ENCODE results near the gene DDX47. TPM values are rescaled to one million over a fixed set of nuclear protein-coding genes. Genes with fewer than 3 reads are reported as not detected.

DDX47 gene
- total RNA-seq, 2 experiments from 2014 or later, result 153 TPM

GRCh38 chr12:12877153-12877768, 64.1 kb downstream of the DDX47 start:
- no peak for ATAC-seq (ENCODE audit: poor library complexity)
- CTCF ChIA-PET, result no interaction called here
- H3K9me3 Mint-ChIP-seq, result no peaks in the 10 kb centered on the region
- intact Hi-C loops (cut with DNase I, micrococcal nuclease), result no loop called here
- Histone ChIP-seq H3K36me3 (ENCODE audit: insufficient read depth, low read length) (no peaks in the 10 kb centered on the region), H3K27ac (ENCODE audit: low read depth in 1 of 2, low read length in 2 of 2) (no peak overlapping the region), H3K4me3 (ENCODE audit: low read length) (no peak overlapping the region), H3K27me3 (ENCODE audit: control insufficient read depth in 1 of 2, insufficient read depth in 2 of 2, low read length in 2 of 2) (no peaks in the 10 kb centered on the region), H3K4me1 (ENCODE audit: insufficient read depth, low read length) (no peaks in the 10 kb centered on the region), H3K9me3 (ENCODE audit: control insufficient read depth in 1 of 2, insufficient read depth in 1 of 2, low read length in 2 of 2) (no peaks in the 10 kb centered on the region)
- POLR2A ChIA-PET, result no interaction called here
- TF ChIP-seq, protein P1, sequence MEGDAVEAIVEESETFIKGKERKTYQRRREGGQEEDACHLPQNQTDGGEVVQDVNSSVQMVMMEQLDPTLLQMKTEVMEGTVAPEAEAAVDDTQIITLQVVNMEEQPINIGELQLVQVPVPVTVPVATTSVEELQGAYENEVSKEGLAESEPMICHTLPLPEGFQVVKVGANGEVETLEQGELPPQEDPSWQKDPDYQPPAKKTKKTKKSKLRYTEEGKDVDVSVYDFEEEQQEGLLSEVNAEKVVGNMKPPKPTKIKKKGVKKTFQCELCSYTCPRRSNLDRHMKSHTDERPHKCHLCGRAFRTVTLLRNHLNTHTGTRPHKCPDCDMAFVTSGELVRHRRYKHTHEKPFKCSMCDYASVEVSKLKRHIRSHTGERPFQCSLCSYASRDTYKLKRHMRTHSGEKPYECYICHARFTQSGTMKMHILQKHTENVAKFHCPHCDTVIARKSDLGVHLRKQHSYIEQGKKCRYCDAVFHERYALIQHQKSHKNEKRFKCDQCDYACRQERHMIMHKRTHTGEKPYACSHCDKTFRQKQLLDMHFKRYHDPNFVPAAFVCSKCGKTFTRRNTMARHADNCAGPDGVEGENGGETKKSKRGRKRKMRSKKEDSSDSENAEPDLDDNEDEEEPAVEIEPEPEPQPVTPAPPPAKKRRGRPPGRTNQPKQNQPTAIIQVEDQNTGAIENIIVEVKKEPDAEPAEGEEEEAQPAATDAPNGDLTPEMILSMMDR (IDR thresholded peaks at IDR 0.05), result no peak
- DNase-seq, result no peak
- no peak overlapping the region for H3K4me3 Mint-ChIP-seq
- peaks cover 6% of the 10 kb centered on the region for H3K4me1 Mint-ChIP-seq (ENCODE audit: low read depth)
- H3K27me3 Mint-ChIP-seq, result no peaks in the 10 kb centered on the region
- no peaks in the 10 kb centered on the region for H3K36me3 Mint-ChIP-seq (ENCODE audit: low read depth)
- no peak overlapping the region for H3K27ac Mint-ChIP-seq

GRCh38 chr12:12877781-12878455, 64.8 kb downstream of the DDX47 start:
- Mint-ChIP-seq H3K36me3 (ENCODE audit: low read depth) (no peaks in the 10 kb centered on the region), H3K4me1 (ENCODE audit: low read depth) (peaks cover 6% of the 10 kb centered on the region), H3K4me3 (no peak overlapping the region), H3K27ac (no peak overlapping the region), H3K9me3 (no peaks in the 10 kb centered on the region), H3K27me3 (no peaks in the 10 kb centered on the region)
- TF ChIP-seq, protein P1 (IDR thresholded peaks at IDR 0.05), result no peak
- H3K27me3 ChIP-seq (ENCODE audit: control insufficient read depth in 1 of 2, insufficient read depth in 2 of 2, low read length in 2 of 2), result no peaks in the 10 kb centered on the region
- DNase-seq, result no peak
- CTCF ChIA-PET, result no interaction called here
- H3K4me3 ChIP-seq (ENCODE audit: low read length), result no peak overlapping the region
- ATAC-seq (ENCODE audit: poor library complexity), result no peak
- no peaks in the 10 kb centered on the region for H3K4me1 ChIP-seq (ENCODE audit: insufficient read depth, low read length)
- no peaks in the 10 kb centered on the region for H3K9me3 ChIP-seq (ENCODE audit: control insufficient read depth in 1 of 2, insufficient read depth in 1 of 2, low read length in 2 of 2)
- POLR2A ChIA-PET, result interaction anchor here (0.6 kb wide), 1 partner anchor 865 kb away, joined by 3 read pairs; no protein-coding TSS in a partner anchor
- H3K36me3 ChIP-seq (ENCODE audit: insufficient read depth, low read length), result no peaks in the 10 kb centered on the region
- H3K27ac ChIP-seq (ENCODE audit: low read depth in 1 of 2, low read length in 2 of 2), result no peak overlapping the region
- intact Hi-C loops (cut with DNase I, micrococcal nuclease), result no loop called here

Small RNA genes lying within 50 kb of the gene (microRNA-seq; reads per million reads assigned to microRNA genes)
- gene MIR613 (ENCODE audit: borderline microRNAs expressed, borderline replicate concordance), result not detected

Other genes starting within 250 kb of the DDX47 start
- 10 to 100 TPM in 1 of 2 experiments, 1 to 10 TPM in 1; 9.5 to 12.6 TPM for gene CREBL2, start 201.5 kb upstream of the DDX47 start, total RNA-seq
- 1 to 10 TPM; 1.1 to 1.9 TPM for gene GPR19, start 117.2 kb upstream of the DDX47 start, total RNA-seq
- 100 to 1,000 TPM; 352 TPM for gene CDKN1B, start 96.0 kb upstream of the DDX47 start, total RNA-seq
- gene APOLD1, start 27.7 kb upstream of the DDX47 start, total RNA-seq, result 1 to 10 TPM; 1.8 to 3.4 TPM
- gene GPRC5A, start 78.2 kb downstream of the DDX47 start, total RNA-seq, result under 1 TPM; 0.14 to 0.47 TPM
- not detected for gene GPRC5D, start 138.8 kb downstream of the DDX47 start, total RNA-seq
- gene HEBP1, start 186.9 kb downstream of the DDX47 start, total RNA-seq, result 10 to 100 TPM; 11.9 to 12.5 TPM
- 1 to 10 TPM; 3.0 to 3.2 TPM for gene FAM234B, start 231.0 kb downstream of the DDX47 start, total RNA-seq

All from CD4-positive, alpha-beta T cell (primary cell).